Kidney (tissue), 14 donors: Measurements from ENCODE around the gene NBAS. TPM values are rescaled to one million over a fixed set of nuclear protein-coding genes. Genes with fewer than 3 reads are reported as not detected.

Experiments
- DNase-seq, 5 donors: peaks; one replicate each; pipeline ENCODE4 v3.0.0-alpha.2; 2013 to 2020
- FAIRE-seq: peaks from 2 replicates; lab custom pipeline; 2012; peaks lifted over from hg19 to GRCh38; lab: Jason Lieb, UNC
- H3K27ac ChIP-seq, 2 donors: one replicate each; pipeline ENCODE4 v1.7.0; 2013; ENCODE audit warnings: low read depth in 2 of 2, low read length in 2 of 2, inconsistent platforms in 1 of 2
- H3K27me3 ChIP-seq: one replicate; pipeline ENCODE4 v1.7.1; 2013; ENCODE audit warnings: low read length, inconsistent platforms; ENCODE audit not compliant: control insufficient read depth, insufficient read depth
- H3K36me3 ChIP-seq, 3 donors: one replicate each; pipeline versions ENCODE4 v1.7.0 to v1.7.1; 2013; ENCODE audit warnings: low read length in 3 of 3, control low read depth in 1 of 3, inconsistent platforms in 1 of 3; ENCODE audit not compliant: insufficient read depth in 3 of 3, control insufficient read depth in 2 of 3
- H3K4me1 ChIP-seq, 3 donors: one replicate each; pipeline versions ENCODE4 v1.7.0 to v1.7.1; 2013; ENCODE audit warnings: low read length in 3 of 3, inconsistent platforms in 1 of 3, low read depth in 1 of 3; ENCODE audit not compliant: control insufficient read depth in 2 of 3, insufficient read depth in 2 of 3
- H3K4me3 ChIP-seq, 3 donors: one replicate each; pipeline versions ENCODE4 v1.7.0 to v1.8.1; 2013; ENCODE audit warnings: low read length in 3 of 3, control low read depth in 1 of 3, inconsistent platforms in 1 of 3
- H3K9ac ChIP-seq, 3 donors: one replicate each; pipeline versions ENCODE4 v1.7.0 to v1.7.1; 2013; ENCODE audit warnings: low read length in 3 of 3, control low read depth in 1 of 3, inconsistent platforms in 1 of 3
- H3K9me3 ChIP-seq, 3 donors: one replicate each; pipeline versions ENCODE4 v1.7.0 to v1.7.1; 2013; ENCODE audit warnings: low read length in 3 of 3, control low read depth in 1 of 3, inconsistent platforms in 1 of 3; ENCODE audit not compliant: control insufficient read depth in 2 of 3, insufficient read depth in 1 of 3
- CTCF ChIP-seq: IDR thresholded peaks from 3 replicates; pipeline ENCODE4 v1.5.1; 2012; ENCODE audit warnings: mild to moderate bottlenecking, moderate library complexity, borderline replicate concordance; ENCODE audit not compliant: insufficient read depth; ENCODE audit errors: extremely low read depth
- intact Hi-C: fragments of 100-400 bp; cut with DNase I; formaldehyde crosslinking; loops from one replicate; pipeline ENCODE4 v1.11.1; 2022
- polyA plus RNA-seq: library from polyadenylated mRNA; stranded (reverse); fragments of 350-450 nt; fragmentation: Illumina TruSeq; extraction: RNeasy Lipid Tissue Mini Kit (QIAGEN cat#74804); gene quantifications from one replicate; pipeline ENCODE4 v1.2.3, GENCODE V29; 2014; ENCODE audit warnings: low read depth, low replicate concordance; ENCODE audit not compliant: insufficient read depth
- total RNA-seq: library from RNA; stranded (reverse); fragmentation: NEBNext Ultra II Directional; extraction: Animal tissue kit (Norgen Biotek cat#: 25700); gene quantifications from one replicate; pipeline ENCODE4 v1.2.1, GENCODE V29; 2021
- donor health status: control.
- donor health status: control.
- donor health status: control.
- donor health status: control.
- donor health status: control.
- donor health status: DM: yes; HTN: yes; CAD: no.
- donor health status: Normal renal cell carcinoma (clear cell type).

Gene NBAS
- total and polyA plus RNA-seq, 2 donors from 2014 or later = 40.8 to 44.2 TPM

- H3K4me1 ChIP-seq = no peaks in the 10 kb centered on the region
- no peaks in the 10 kb centered on the region for H3K36me3 ChIP-seq
- H3K27me3 ChIP-seq = no peaks in the 10 kb centered on the region
- TF ChIP-seq CTCF = no peak
- intact Hi-C loops = no loop called here
- no peak for FAIRE-seq
- no peak overlapping the region for H3K27ac ChIP-seq
- no peak overlapping the region for H3K4me3 ChIP-seq
- no peak overlapping the region for H3K9ac ChIP-seq
- H3K9me3 ChIP-seq = no peaks in the 10 kb centered on the region
- no peak for DNase-seq
Observed at GRCh38 chr2:15584316-15584715, 23.2 kb upstream of the NBAS start.

DNA sequence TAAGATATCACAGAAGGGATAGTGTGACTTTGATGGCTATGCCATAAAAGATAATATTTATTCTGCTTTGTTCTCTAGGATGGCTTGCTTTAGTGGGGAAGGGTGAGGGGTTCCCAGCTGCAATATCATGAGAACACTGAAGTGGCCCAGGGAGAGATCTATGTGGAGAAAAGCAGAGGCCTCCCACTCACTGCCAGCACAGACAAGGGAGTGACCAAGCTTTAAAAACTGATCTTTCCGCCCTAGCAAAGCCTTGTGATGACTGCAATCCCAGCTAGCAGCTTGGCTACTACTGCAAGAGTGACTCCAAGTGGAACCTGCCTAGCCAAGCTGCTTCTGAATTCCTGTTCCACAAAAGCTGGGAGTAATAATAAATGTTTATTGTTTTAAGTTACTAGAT lies 22.7 kb upstream of the NBAS start:
- FAIRE-seq = no peak
- no peak for TF ChIP-seq CTCF
- DNase-seq = peak in 3 of 5 donors; percentile 65 to 85 (median 80)
- intact Hi-C loops = no loop called here
- Histone ChIP-seq H3K27me3 (no peaks in the 10 kb centered on the region), H3K36me3 (no peaks in the 10 kb centered on the region), H3K27ac (no peak overlapping the region), H3K4me3 (no peak overlapping the region), H3K4me1 (no peaks in the 10 kb centered on the region), H3K9me3 (no peaks in the 10 kb centered on the region), H3K9ac (no peak overlapping the region)

GRCh38 chr2:15582710-15583357 lies 21.7 kb upstream of the NBAS start:
- H3K9ac ChIP-seq = no peak overlapping the region
- H3K4me3 ChIP-seq = peak overlapping the region; percentile 13 to 30 (median 26)
- intact Hi-C loops = no loop called here
- H3K27ac ChIP-seq = no peak overlapping the region
- no peak for TF ChIP-seq CTCF
- no peaks in the 10 kb centered on the region for H3K36me3 ChIP-seq
- DNase-seq = peak in 4 of 5 donors; percentile 85 to 94 (median 90)
- H3K27me3 ChIP-seq = no peaks in the 10 kb centered on the region
- H3K4me1 ChIP-seq = no peaks in the 10 kb centered on the region
- FAIRE-seq = no peak
- H3K9me3 ChIP-seq = no peaks in the 10 kb centered on the region

DNA sequence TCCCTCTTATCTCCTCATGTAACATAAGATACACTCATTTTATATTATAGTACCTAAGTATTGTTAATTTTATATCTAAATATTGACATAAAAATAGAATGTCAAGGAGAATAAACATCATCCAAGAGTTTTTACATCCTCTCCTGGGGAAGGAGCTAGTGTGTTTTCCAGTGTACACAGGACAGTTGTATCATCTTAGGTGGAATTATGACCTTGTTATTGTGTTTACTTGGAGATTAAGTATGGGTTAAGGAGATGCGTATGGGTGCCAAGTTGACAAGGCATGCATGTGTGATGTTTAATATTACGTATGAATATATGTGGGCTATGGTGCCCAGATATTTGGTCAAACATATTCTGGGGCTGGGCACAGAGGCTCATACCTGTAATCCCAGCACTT lies 19.3 kb upstream of the NBAS start:
- Histone ChIP-seq H3K36me3 (no peaks in the 10 kb centered on the region), H3K27me3 (no peaks in the 10 kb centered on the region), H3K4me3 (no peak overlapping the region), H3K9ac (no peak overlapping the region), H3K9me3 (no peaks in the 10 kb centered on the region), H3K4me1 (no peaks in the 10 kb centered on the region), H3K27ac (no peak overlapping the region)
- DNase-seq = no peak
- FAIRE-seq = no peak
- TF ChIP-seq CTCF = no peak
- intact Hi-C loops = no loop called here
